Activated CD4-positive, CD25-positive, alpha-beta regulatory T cell treated with anti-CD3 and anti-CD28 coated beads, Interleukin-2, amount 50 U/mL, for 72 hours (primary cell): ENCODE data around the gene CEP112.

ENCODE experiments used
- DNase-seq: peaks from one replicate; pipeline ENCODE4 v3.0.0; 2021

The CEP112 gene

DNA sequence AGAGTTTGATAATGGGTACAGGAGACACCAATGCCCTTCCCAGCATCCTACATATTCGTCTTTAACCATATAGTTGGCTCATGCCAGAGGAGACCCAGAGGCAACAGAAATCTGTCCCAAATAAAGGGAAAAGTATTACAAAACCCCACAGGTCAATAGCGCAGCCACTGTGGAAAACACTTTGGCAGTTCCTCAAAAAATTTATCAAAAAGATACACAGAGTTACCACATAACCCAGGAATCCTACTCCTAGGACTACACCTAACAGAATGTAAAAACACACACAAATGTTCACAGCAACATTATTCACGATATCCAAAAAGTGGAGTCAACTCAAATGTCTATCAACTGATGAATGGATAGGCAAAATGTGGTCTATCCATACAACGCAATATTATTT lies 135.8 kb downstream of the CEP112 start:
- DNase-seq: no peak

DNA sequence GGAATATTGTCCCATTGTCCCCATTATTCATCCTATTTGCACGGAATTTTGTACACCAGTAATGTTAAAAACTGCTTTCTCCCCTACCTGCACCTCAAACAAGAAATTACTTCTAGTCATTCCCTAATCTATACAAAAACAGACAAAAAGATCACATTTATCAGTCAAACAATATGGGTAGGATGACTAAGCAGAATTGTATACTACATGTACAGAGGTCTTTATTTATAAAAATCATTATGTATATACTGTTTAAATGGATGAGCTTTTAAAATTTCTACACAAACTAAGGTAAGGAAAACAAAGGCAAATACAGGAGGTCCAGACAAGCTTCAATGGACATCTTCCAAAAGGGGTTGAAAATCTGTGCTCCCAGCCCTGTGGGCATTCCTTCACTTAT lies 137.7 kb downstream of the CEP112 start:
- no peak for DNase-seq

- no peak for DNase-seq
Measured at GRCh38 chr17:66044083-66044482, 147.8 kb downstream of the CEP112 start.

GRCh38 chr17:66043419-66043818 lies 148.5 kb downstream of the CEP112 start:
- no peak for DNase-seq

DNA sequence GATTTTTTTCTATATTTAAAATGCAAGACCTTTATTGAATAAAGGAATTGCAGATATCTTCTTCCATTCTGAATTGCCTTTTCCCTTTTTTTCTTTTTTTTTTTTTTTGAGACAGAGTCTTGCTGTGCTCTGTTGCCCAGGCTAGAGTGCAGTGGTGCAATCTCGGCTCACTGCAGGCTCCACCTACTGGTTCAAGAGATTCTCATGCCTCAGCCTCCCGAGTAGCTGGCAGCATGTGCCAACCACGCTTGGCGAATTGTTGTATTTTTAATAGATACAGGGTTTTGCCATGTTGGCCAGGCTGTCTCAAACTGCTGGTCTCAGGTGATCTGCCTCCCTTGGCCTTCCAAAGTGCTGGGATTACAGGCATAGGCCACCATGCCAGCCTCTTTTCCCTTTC lies 151.5 kb downstream of the CEP112 start:
- no peak for DNase-seq

DNA sequence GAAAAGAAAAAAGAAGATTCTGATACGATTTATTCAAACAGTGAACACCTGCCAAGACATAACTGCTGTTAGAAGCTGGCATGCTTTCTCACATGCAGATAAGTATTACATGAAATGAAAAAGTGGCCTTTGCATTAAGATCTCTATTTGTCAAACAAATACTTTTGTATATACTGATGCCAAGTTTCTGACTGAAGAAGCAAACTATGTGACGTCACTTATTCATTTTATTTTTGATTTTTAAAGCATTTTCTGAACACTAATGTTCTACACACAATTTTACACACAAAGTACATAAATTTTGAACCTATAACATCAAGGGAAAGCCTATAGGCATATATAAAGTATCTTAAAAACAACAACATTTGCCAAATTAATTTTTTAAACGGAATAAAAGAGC lies 153.8 kb downstream of the CEP112 start:
- DNase-seq: no peak

GRCh38 chr17:66037221-66037620 lies 154.7 kb downstream of the CEP112 start:
- DNase-seq: no peak

DNA sequence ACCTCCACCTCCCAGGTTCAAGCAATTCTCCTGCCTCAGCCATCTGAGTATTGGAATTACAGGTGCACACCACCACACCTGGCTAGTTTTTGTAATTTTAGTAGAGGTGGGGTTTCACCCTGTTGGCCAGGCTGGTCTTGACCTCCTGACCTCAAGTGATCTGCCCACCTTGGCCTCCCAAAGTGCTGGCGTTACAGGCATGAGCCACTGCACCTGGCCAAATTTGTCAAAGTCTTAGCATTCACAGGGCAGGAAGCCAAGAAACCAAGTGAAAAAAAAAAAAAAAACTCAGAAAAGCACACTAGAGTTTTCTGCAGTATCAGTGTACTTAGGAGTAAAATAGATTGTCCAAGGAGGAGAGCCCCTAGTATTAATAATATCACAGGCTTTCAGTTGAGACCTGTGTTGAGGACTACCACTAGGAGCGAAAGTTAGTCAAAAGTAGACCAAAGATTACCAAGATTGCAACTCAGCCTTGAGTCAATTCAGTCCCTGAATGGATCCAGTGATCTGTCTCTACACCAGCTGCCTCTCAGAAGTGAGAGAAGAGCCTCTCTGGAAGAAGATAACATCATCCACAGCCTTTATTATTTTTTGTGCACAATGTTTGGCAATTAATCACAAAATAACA lies 159.7 kb downstream of the CEP112 start:
- no peak for DNase-seq

- no peak for DNase-seq
Measured at GRCh38 chr17:66025551-66025950, 166.4 kb downstream of the CEP112 start.

- DNase-seq: no peak
Measured at GRCh38 chr17:66021757-66022156, 170.2 kb downstream of the CEP112 start.

DNA sequence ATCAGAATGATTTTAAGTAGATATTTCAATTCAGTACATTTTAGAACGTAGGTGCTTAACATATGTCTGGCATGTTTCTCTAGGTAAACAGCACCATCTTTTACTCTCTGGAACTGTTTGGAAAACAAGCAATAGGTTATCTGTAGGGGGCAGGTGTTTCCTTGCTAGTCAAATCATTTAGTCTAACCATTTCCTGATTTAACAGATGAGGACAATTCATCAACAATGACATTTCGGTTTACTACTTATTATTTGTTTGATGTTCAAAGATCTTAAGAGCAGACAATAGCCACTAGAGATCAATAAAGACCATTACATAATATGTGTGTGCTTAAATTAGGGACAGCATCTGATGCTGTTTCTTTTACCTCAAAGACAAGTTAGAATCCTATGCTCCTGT lies 173.1 kb downstream of the CEP112 start:
- DNase-seq: no peak

- DNase-seq: no peak
Measured at GRCh38 chr17:66016231-66016630, 175.7 kb downstream of the CEP112 start.

DNA sequence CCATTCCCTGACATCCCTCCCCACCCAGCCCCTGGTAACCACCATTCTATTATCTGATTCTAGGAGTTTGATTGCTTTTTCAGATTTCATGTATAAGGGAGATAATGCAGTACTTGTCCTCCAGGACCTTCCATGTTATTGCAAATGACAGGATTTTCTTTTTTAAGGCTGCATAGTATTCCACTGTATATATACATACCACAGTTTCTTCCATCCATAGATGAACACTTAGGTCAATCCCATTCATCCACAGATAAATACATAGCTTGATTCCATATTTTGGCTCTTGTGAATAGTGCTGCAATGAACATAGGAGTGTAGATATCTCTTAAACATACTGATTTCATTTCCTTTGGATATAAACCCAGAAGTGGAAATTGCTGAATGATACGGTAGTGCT lies 183.3 kb downstream of the CEP112 start:
- no peak for DNase-seq

DNA sequence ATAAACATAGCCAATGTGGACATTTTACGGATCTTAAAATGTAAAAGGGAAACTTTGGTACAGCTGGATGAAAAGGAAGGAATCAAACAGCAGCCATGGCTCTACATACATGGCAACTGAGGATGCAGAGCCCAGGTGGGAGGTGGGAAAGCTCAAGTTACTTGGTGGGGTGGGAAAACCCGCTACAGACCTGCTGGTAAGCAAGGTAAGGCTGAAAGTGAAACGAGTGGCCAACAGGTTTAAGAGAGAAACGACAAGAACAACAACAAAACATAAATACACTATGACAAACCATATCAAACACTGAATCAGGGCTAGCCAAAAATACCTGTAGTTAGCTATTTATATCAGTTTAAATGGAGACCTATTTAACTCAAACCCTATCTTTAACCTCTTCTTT lies 185.3 kb downstream of the CEP112 start:
- no peak for DNase-seq

GRCh38 chr17:66002812-66003211 lies 189.1 kb downstream of the CEP112 start:
- DNase-seq: no peak

DNA sequence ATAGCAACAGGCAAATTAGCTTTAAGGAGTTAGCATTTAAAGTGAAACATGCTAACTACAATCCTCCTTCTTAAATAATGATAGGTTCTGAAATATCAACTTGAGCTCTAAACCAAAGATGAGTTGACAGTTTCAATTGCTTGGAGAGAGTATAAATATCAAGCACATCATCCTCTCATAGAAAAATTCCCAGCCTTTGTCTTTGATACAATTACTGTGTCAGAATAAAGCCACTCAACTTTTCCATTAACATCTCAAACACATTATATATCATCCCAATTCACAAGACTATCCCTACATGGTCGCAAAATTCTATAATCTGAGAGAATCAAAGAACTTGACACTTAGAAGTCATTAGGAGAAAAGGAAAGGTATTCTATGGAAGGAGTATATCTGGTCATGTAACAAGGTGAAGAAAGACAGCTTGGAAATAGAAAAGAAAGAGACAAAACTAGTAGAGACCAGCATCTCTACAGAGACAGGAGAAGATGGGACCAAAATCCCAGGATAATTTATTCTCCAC lies 189.8 kb downstream of the CEP112 start:
- no peak for DNase-seq

DNA sequence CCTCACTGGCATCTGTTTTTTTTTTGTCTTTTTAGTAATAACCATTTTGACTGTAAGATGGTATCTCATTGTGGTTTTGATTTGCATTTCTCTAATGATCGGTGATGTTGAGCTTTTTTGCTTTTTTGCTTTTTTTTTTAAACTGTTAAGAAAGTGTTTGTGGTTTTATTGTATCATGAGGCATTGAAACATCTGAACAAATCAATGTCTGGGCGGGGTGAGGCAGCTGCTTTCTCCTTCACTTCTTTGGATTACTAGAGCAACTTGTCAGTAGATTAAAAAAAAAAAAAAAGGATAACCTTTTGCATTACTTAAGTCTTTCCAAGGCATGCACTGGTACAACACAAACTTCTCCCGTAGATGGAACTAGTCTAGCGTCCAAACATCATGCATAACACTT lies 191.7 kb downstream of the CEP112 start:
- no peak for DNase-seq

- DNase-seq: no peak
Measured at GRCh38 chr17:65998675-65999074, 193.3 kb downstream of the CEP112 start.

DNA sequence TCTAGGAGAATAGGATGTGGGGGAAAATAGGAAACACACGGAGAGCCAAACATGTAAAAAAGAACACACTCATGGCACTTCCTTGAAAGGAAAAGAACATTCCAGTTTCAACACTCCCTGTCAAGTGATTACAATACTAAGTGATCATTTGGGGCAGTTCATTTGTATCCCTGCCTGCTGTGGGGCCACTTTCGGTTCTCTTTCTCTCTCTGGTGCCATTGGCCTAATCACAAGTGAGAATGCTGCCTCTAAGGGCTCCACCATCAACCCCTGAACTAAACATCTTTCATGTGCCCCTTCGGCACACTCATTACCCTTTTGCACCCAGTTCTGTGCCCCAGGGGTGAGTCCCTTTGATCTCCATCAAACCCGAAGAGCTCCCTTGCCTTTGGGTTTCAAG lies 197.3 kb downstream of the CEP112 start:
- DNase-seq: no peak

GRCh38 chr17:65994114-65994513 lies 197.8 kb downstream of the CEP112 start:
- DNase-seq: no peak

DNA sequence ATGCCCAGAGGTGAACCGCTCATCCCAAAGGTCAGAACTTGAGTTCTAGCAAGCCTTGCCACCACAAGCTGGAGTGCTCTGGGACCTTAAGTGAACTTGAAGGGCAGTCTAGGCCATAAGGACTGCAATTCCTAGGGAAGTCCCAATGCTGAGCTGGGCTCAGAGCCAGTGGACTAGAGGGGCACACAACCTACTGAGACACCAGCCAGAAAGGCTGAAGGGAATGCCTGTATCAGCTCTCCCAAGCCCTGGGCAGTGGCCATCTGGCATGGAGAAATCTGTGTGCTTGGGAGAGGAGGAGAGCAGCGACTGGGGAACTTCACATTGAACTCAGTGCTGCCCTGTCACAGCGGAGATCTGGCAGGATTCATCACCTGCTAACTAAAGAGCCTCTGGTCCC lies 201.3 kb downstream of the CEP112 start:
- no peak for DNase-seq

DNA sequence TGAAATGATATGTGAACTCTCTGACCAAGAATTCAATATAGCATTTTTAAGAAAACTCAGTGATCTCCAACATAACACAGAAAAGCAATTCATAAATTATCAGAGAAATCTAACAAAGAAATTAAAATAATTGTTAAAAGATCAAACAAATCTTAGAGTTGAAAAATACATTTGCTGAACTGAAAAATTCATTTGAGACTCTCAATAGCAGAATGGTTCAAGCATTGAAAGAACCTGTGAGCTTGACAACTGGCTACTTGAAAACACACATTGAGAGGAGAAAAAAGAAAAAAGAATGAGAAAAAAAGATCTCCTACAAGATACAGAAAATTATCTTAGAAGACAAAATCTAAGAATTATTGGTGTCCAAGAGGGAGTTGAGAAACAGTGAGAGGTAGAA lies 203.5 kb downstream of the CEP112 start:
- DNase-seq: no peak

- DNase-seq: no peak
Measured at GRCh38 chr17:65987988-65988387, 203.9 kb downstream of the CEP112 start.

GRCh38 chr17:65985571-65985970 lies 206.4 kb downstream of the CEP112 start:
- no peak for DNase-seq

DNA sequence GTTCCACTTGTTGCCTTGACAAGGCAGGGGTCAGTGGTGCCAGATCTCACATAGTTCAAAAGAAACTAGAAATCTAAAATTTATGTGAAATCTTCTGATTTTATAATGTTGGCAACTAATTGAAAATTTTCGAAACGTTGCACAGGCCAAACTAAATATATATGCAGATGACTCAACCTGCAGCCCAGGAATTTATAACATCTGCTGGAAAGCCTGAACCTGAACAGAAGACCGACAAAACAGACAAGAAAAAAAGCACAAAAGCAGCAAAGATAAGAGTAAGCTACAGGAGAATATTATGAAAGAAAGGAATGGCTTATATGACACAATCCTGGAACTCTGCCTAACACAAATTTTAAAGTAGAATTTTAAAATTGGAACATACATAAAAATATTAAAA lies 207.6 kb downstream of the CEP112 start:
- DNase-seq: no peak

DNA sequence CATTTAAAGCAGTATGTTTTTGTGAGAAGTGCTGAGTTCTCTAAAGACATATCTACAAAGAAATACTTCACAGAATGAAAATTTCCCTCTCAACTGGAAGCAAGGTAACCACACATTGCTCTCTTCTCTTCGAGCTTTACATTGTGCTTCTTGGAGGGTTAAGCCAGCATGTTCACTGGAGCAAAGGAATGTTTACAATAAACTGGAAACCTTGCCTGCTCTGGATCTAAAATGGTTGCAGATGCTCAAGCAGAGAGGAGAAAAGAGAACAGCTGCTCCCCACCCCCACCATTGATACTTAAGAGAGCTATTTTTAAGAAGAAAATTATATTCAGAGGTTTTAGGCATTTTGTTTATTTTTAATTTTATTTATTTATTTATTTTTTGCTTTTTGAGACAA lies 213.1 kb downstream of the CEP112 start:
- no peak for DNase-seq
